Testis (tissue), 3 donors: ENCODE data around the gene GRIA1. TPM values are rescaled to one million over a fixed set of nuclear protein-coding genes. Genes with fewer than 3 reads are reported as not detected.

Experiments used
- DNase-seq: peaks from one replicate; pipeline ENCODE4 v3.0.0-alpha.2; 2019
- H3K27ac ChIP-seq, 2 donors: fragments of 200-600 bp; sonication (generic); one replicate each; pipeline ENCODE4 v1.5.1; 2019
- H3K27me3 ChIP-seq: fragments of 200-600 bp; sonication (generic); one replicate; pipeline ENCODE4 v1.5.1; 2019
- H3K36me3 ChIP-seq: fragments of 200-600 bp; sonication (generic); one replicate; pipeline ENCODE4 v1.5.1; 2017; ENCODE audit warnings: low read depth; ENCODE audit errors: missing control alignments
- H3K4me1 ChIP-seq: fragments of 200-600 bp; sonication (generic); one replicate; pipeline ENCODE4 v1.5.1; 2019
- H3K4me3 ChIP-seq, 2 donors: fragments of 200-600 bp; sonication (generic); one replicate each; pipeline ENCODE4 v1.5.1; 2017 to 2019
- H3K9me3 ChIP-seq: fragments of 200-600 bp; sonication (generic); one replicate; pipeline ENCODE4 v1.5.1; 2017
- POLR2A ChIP-seq: fragments of 450-650 bp; IDR thresholded peaks from one replicate; pipeline ENCODE4 v1.6.1; 2017; ENCODE audit warnings: antibody characterized with exemption, mild to moderate bottlenecking, moderate library complexity
- WGBS, 2 donors: methylation state at CpG; one replicate each; pipeline ENCODE4 v1.1.5; 2018; 5-methylcytosine and 5-hydroxymethylcytosine counted together
- intact Hi-C: fragments of 100-400 bp; cut with DNase I; formaldehyde crosslinking; loops from one replicate; pipeline ENCODE4 v1.15.1; 2023; ENCODE audit warnings: low total_unique reads
- polyA plus RNA-seq: library from polyadenylated mRNA; stranded (reverse); fragments of 350-450 nt; fragmentation: Illumina TruSeq; extraction: RNeasy Lipid Tissue Mini Kit (QIAGEN cat#74804); gene quantifications from one replicate; pipeline ENCODE4 v1.2.3, GENCODE V29; 2014; ENCODE audit warnings: low read depth, low replicate concordance; ENCODE audit not compliant: insufficient read depth
- total RNA-seq, 2 donors: library from RNA; depleted of rRNA; stranded (reverse); fragments of >200 nt; gene quantifications; one replicate each; pipeline ENCODE4 v1.2.3, GENCODE V29; 2016
- TF ChIP-seq, protein P1 (sequence below), 3 experiments: fragments of 450-650 bp in 2 of 3; fragments of 200-600 bp in 1 of 3; sonication (generic) in 1 of 3; IDR thresholded peaks; one replicate each; pipeline ENCODE4 v1.5.1; 2016 to 2019; ENCODE audit warnings: antibody characterized with exemption in 3 of 3, mild to moderate bottlenecking in 2 of 3, moderate library complexity in 1 of 3

The GRIA1 gene
- total and polyA plus RNA-seq, 3 donors from 2014 or later = 0.93 to 5.4 (median 3.5) TPM

- 84 to 87% methylated on average over 7 of the region's 7 CpGs for WGBS, 2 donors
- TF ChIP-seq, protein P1, sequence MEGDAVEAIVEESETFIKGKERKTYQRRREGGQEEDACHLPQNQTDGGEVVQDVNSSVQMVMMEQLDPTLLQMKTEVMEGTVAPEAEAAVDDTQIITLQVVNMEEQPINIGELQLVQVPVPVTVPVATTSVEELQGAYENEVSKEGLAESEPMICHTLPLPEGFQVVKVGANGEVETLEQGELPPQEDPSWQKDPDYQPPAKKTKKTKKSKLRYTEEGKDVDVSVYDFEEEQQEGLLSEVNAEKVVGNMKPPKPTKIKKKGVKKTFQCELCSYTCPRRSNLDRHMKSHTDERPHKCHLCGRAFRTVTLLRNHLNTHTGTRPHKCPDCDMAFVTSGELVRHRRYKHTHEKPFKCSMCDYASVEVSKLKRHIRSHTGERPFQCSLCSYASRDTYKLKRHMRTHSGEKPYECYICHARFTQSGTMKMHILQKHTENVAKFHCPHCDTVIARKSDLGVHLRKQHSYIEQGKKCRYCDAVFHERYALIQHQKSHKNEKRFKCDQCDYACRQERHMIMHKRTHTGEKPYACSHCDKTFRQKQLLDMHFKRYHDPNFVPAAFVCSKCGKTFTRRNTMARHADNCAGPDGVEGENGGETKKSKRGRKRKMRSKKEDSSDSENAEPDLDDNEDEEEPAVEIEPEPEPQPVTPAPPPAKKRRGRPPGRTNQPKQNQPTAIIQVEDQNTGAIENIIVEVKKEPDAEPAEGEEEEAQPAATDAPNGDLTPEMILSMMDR (IDR thresholded peaks at IDR 0.05) = no peak
- no peak for TF ChIP-seq POLR2A
- Histone ChIP-seq H3K27me3 (no peaks in the 10 kb centered on the region), H3K4me1 (no peaks in the 10 kb centered on the region), H3K9me3 (no peaks in the 10 kb centered on the region), H3K4me3 (no peak overlapping the region), H3K27ac (no peak overlapping the region), H3K36me3 (no peaks in the 10 kb centered on the region)
- no peak for DNase-seq
- intact Hi-C loops = no loop called here
Measured at GRCh38 chr5:153676821-153677220, 186.4 kb downstream of the GRIA1 start.

DNA sequence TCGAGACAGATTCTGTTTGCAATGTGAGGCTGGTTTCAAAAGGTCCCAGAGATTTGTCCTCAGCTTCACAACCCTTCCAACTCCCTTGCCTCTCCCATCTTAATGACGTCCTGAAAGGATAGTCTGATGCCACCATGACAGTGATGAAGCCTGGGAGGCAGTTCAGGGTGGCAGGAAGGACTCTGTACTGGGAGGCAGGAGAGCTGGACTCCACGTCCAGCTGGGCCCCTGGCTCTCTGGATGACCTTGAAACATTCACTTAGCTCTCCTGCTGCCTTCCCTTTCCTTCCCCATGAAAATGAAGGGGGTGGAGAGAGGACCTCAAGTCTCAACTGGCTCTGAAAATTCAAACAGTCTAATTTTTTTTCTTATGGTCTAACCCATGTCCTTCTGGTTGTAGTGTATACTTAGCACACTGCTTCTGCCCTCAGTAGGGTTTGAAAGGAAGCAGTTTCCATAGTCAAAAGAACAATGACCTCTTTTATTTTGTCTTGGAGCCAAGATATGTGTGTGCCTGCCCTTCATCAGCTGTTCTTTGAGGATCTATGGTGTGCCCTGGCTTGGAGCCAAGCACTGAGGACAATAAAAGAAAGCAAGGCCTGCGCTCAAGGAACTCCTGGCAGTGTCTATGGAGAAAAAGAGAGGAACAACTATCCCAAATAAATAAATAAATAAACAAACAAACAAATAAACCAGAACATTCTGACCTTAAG, 188.3 kb downstream of the GRIA1 start:
- H3K27ac ChIP-seq = no peak overlapping the region
- no peak for TF ChIP-seq POLR2A
- TF ChIP-seq, protein P1 (IDR thresholded peaks at IDR 0.05) = no peak
- no peaks in the 10 kb centered on the region for H3K4me1 ChIP-seq
- H3K4me3 ChIP-seq = no peak overlapping the region
- H3K36me3 ChIP-seq = no peaks in the 10 kb centered on the region
- WGBS, 2 donors = 36 to 39% methylated on average over 4 of the region's 4 CpGs
- DNase-seq = no peak
- H3K9me3 ChIP-seq = no peaks in the 10 kb centered on the region
- intact Hi-C loops = no loop called here
- no peaks in the 10 kb centered on the region for H3K27me3 ChIP-seq

- no peaks in the 10 kb centered on the region for H3K4me1 ChIP-seq
- DNase-seq = no peak
- H3K9me3 ChIP-seq = no peaks in the 10 kb centered on the region
- WGBS, 2 donors = 74 to 79% methylated on average over 3 of the region's 3 CpGs
- TF ChIP-seq, protein P1 (IDR thresholded peaks at IDR 0.05) = no peak
- TF ChIP-seq POLR2A = no peak
- no peaks in the 10 kb centered on the region for H3K27me3 ChIP-seq
- no peak overlapping the region for H3K27ac ChIP-seq
- intact Hi-C loops = no loop called here
- H3K4me3 ChIP-seq = no peak overlapping the region
- no peaks in the 10 kb centered on the region for H3K36me3 ChIP-seq
Measured at GRCh38 chr5:153690236-153690635, 199.8 kb downstream of the GRIA1 start.

- Histone ChIP-seq H3K27ac (no peak overlapping the region), H3K4me1 (no peaks in the 10 kb centered on the region), H3K36me3 (no peaks in the 10 kb centered on the region), H3K9me3 (no peaks in the 10 kb centered on the region), H3K27me3 (no peaks in the 10 kb centered on the region), H3K4me3 (no peak overlapping the region)
- intact Hi-C loops = no loop called here
- DNase-seq = no peak
- TF ChIP-seq, protein P1 (IDR thresholded peaks at IDR 0.05) = no peak
- TF ChIP-seq POLR2A = no peak
- 42 to 53% methylated on average over 3 of the region's 3 CpGs for WGBS, 2 donors
Measured at GRCh38 chr5:153696256-153696655, 205.8 kb downstream of the GRIA1 start.

DNA sequence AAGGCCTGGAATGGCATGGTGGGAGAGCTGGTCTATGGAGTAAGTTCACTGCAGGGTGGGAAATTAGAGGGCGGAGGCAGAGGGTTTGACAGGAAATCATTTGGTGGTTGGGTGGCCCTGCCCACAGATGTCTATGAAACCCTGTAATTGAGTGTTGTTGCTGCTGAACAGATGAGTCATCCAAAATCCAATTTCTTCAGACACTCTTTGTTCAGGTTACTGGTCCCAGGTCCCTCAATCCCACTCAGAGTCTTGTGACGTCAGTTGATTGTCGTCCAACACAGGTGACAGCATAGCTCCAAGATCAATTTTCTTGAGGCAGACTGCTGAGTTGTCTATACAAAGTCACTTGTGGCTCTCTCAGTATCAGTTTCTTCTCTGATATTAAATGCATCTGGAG, 208.6 kb downstream of the GRIA1 start:
- Histone ChIP-seq H3K9me3 (no peaks in the 10 kb centered on the region), H3K4me3 (no peak overlapping the region), H3K4me1 (no peaks in the 10 kb centered on the region), H3K27me3 (no peaks in the 10 kb centered on the region), H3K36me3 (no peaks in the 10 kb centered on the region), H3K27ac (no peak overlapping the region)
- DNase-seq = no peak
- 96 to 97% methylated on average over 3 of the region's 3 CpGs for WGBS, 2 donors
- no peak for TF ChIP-seq POLR2A
- TF ChIP-seq, protein P1 (IDR thresholded peaks at IDR 0.05) = no peak
- intact Hi-C loops = no loop called here
